IMR-90 (cell line): ENCODE results near the gene LNP1. TPM values are rescaled to one million over a fixed set of nuclear protein-coding genes. Genes with fewer than 3 reads are reported as not detected.

Source experiments
- ATAC-seq: fragments of 200-7000 bp; cut with Tn5 transposase; 2 replicates; pipeline ENCODE4 v1.9.1; 2020; ENCODE audit warnings: low read depth, mild to moderate bottlenecking, moderate library complexity
- BruUV-seq: library from RNA; stranded (reverse); fragments of 400-500 nt; replicated peaks from 2 replicates; lab custom pipeline; 2021; lab: Mats Ljungman, UMichigan
- CTCF ChIA-PET: fragments of 300-600 bp; formaldehyde crosslinking; extraction: SDS; loops from one replicate; lab custom pipeline; 2021; ENCODE audit warnings: antibody characterized with exemption; lab: Yijun Ruan, JAX
- POLR2A ChIA-PET: fragments of 300-600 bp; sonication (Branson Sonifier 250); formaldehyde crosslinking; loops from one replicate; lab custom pipeline; 2022; ENCODE audit warnings: antibody characterized with exemption; ENCODE audit not compliant: unreplicated experiment; lab: Charles Lee
- DNase-seq: peaks from one replicate; pipeline ENCODE4 v3.0.0; 2013
- H2AFZ ChIP-seq: replicated peaks from 2 replicates; pipeline ENCODE3; 2013; ENCODE audit warnings: low read length, mild to moderate bottlenecking; ENCODE audit not compliant: poor library complexity
- H2AK5ac ChIP-seq: 2 replicates; pipeline ENCODE4 v1.6.1; 2013; ENCODE audit warnings: low read depth, low read length, inconsistent platforms
- H2AK9ac ChIP-seq: replicated peaks from 2 replicates; pipeline ENCODE3; 2013; ENCODE audit warnings: mild to moderate bottlenecking, low read depth, low read length, moderate library complexity; ENCODE audit not compliant: poor library complexity
- H2BK120ac ChIP-seq: 2 replicates; pipeline ENCODE4 v1.6.1; 2013; ENCODE audit warnings: low read depth, low read length, inconsistent platforms
- H2BK15ac ChIP-seq: 3 replicates; pipeline ENCODE4 v1.6.1; 2013; ENCODE audit warnings: low read depth, low read length, inconsistent platforms
- H2BK20ac ChIP-seq: 2 replicates; pipeline ENCODE4 v1.6.1; 2013; ENCODE audit warnings: low read depth, mild to moderate bottlenecking, inconsistent platforms, low read length, moderate library complexity
- H2BK5ac ChIP-seq: 2 replicates; pipeline ENCODE4 v1.6.1; 2013; ENCODE audit warnings: mild to moderate bottlenecking, low read depth, low read length, inconsistent platforms; ENCODE audit not compliant: poor library complexity, severe bottlenecking
- H3K14ac ChIP-seq: replicated peaks from 2 replicates; pipeline ENCODE4 v1.6.1; 2013; ENCODE audit warnings: low read depth, low read length, inconsistent platforms
- H3K18ac ChIP-seq: 2 replicates; pipeline ENCODE4 v1.6.1; 2013; ENCODE audit warnings: low read depth, low read length, control low read depth
- H3K23ac ChIP-seq: 2 replicates; pipeline ENCODE4 v1.6.1; 2013; ENCODE audit warnings: low read depth, low read length, inconsistent platforms
- H3K27ac ChIP-seq: 2 replicates; pipeline ENCODE4 v1.5.1; 2013; ENCODE audit warnings: mild to moderate bottlenecking, control low read depth, low read length; ENCODE audit not compliant: insufficient read depth
- H3K27me3 ChIP-seq: 2 replicates; pipeline ENCODE4 v1.6.1; 2013; ENCODE audit warnings: low read length; ENCODE audit not compliant: control insufficient read depth, insufficient read depth
- H3K36me3 ChIP-seq: 2 replicates; pipeline ENCODE4 v1.6.1; 2013; ENCODE audit warnings: low read length, mixed read lengths; ENCODE audit not compliant: control insufficient read depth, insufficient read depth
- H3K4ac ChIP-seq: 2 replicates; pipeline ENCODE4 v1.6.1; 2013; ENCODE audit warnings: low read depth, low read length, inconsistent platforms
- H3K4me1 ChIP-seq: 2 replicates; pipeline ENCODE4 v1.6.1; 2013; ENCODE audit warnings: low read length, mixed read lengths; ENCODE audit not compliant: control insufficient read depth, insufficient read depth
- H3K4me2 ChIP-seq: 2 replicates; pipeline ENCODE4 v1.6.1; 2013; ENCODE audit warnings: low read depth, mild to moderate bottlenecking, control low read depth, low read length, moderate library complexity
- H3K4me3 ChIP-seq: 2 replicates; pipeline ENCODE4 v1.5.1; 2013; ENCODE audit warnings: low read depth, mild to moderate bottlenecking, control low read depth, low read length, moderate library complexity; ENCODE audit not compliant: insufficient read depth
- H3K56ac ChIP-seq: 2 replicates; pipeline ENCODE4 v1.6.1; 2013; ENCODE audit warnings: low read length, inconsistent platforms; ENCODE audit not compliant: insufficient read depth; ENCODE audit errors: extremely low read depth
- H3K79me1 ChIP-seq, 2 experiments: 2 replicates each; pipeline ENCODE4 v1.6.1; 2013; ENCODE audit warnings: low read length in 2 of 2, inconsistent platforms in 1 of 2, low read depth in 1 of 2
- H3K9ac ChIP-seq: 2 replicates; pipeline ENCODE4 v1.6.1; 2013; ENCODE audit warnings: low read depth, low read length, control low read depth
- H3K9me1 ChIP-seq: 2 replicates; pipeline ENCODE4 v1.6.1; 2013; ENCODE audit warnings: low read length, inconsistent platforms; ENCODE audit not compliant: insufficient read depth
- H3K9me3 ChIP-seq: 2 replicates; pipeline ENCODE4 v1.6.1; 2013; ENCODE audit warnings: low read length; ENCODE audit not compliant: control insufficient read depth, insufficient read depth
- H4K20me1 ChIP-seq: 2 replicates; pipeline ENCODE4 v1.6.1; 2013; ENCODE audit warnings: low read length, inconsistent platforms; ENCODE audit not compliant: insufficient read depth
- H4K5ac ChIP-seq: 2 replicates; pipeline ENCODE4 v1.6.1; 2013; ENCODE audit warnings: mild to moderate bottlenecking, low read depth, low read length, control low read depth
- H4K8ac ChIP-seq, 2 experiments: 2 replicates each; pipeline ENCODE4 v1.6.1; 2013; ENCODE audit warnings: low read depth in 2 of 2, low read length in 2 of 2, control low read depth in 1 of 2, inconsistent platforms in 1 of 2
- H4K91ac ChIP-seq: 2 replicates; pipeline ENCODE4 v1.6.1; 2013; ENCODE audit warnings: low read depth, low read length, inconsistent platforms; ENCODE audit not compliant: insufficient read depth
- BHLHE40 ChIP-seq: fragments of 150-350 bp; IDR thresholded peaks from 2 replicates; pipeline ENCODE4 v1.6.1; 2016; ENCODE audit warnings: mild to moderate bottlenecking, low read depth, low read length
- FOS ChIP-seq: fragments of 150-350 bp; IDR thresholded peaks from 2 replicates; pipeline ENCODE4 v1.6.1; 2016; ENCODE audit warnings: low read depth, low read length
- MAFK ChIP-seq: IDR thresholded peaks from 2 replicates; pipeline ENCODE4 v1.6.1; 2012; ENCODE audit warnings: low read depth, low read length, improper control_type of control experiment
- MAZ ChIP-seq: IDR thresholded peaks from 2 replicates; pipeline ENCODE4 v1.6.1; 2012; ENCODE audit warnings: low read depth, mild to moderate bottlenecking, low read length, improper control_type of control experiment, moderate library complexity, borderline replicate concordance
- MXI1 ChIP-seq: IDR thresholded peaks from 2 replicates; pipeline ENCODE4 v1.6.1; 2012; ENCODE audit warnings: low read depth, mild to moderate bottlenecking, low read length, moderate library complexity, borderline replicate concordance
- NFE2L2 ChIP-seq: fragments of 150-350 bp; IDR thresholded peaks from 2 replicates; pipeline ENCODE4 v1.6.1; 2016; ENCODE audit warnings: low read depth, mild to moderate bottlenecking, low read length
- POLR2A ChIP-seq: IDR thresholded peaks from 2 replicates; pipeline ENCODE4 v1.6.1; 2012; ENCODE audit warnings: mild to moderate bottlenecking, low read depth, low read length
- SMC3 ChIP-seq: fragments of 150-350 bp; IDR thresholded peaks from 2 replicates; pipeline ENCODE4 v1.6.1; 2016; ENCODE audit warnings: low read depth, mild to moderate bottlenecking, antibody characterized with exemption, low read length, moderate library complexity
- WGBS, 2 experiments: methylation state at CpG; one replicate each; pipeline versions ENCODE4 v1.1.5 to v1.1.7; 2013; ENCODE audit warnings: missing lambda C conversion rate in 2 of 2; ENCODE audit not compliant: insufficient read length in 1 of 2; ENCODE audit errors: extremely low coverage in 2 of 2; 5-methylcytosine and 5-hydroxymethylcytosine counted together
- dilution Hi-C: fragments of 300-500 bp; cut with HindIII; formaldehyde crosslinking; loops from one replicate; pipeline ENCODE4 v1.14.3; 2018; ENCODE audit warnings: low sequenced_read_pairs; ENCODE audit not compliant: unreplicated experiment
- in situ Hi-C: fragments of 300-500 bp; cut with MboI; formaldehyde crosslinking; loops from 3 replicates; pipeline ENCODE4 v1.14.3; 2019; ENCODE audit warnings: low sequenced_read_pairs, inconsistent platforms, mixed read lengths
- intact Hi-C: fragments of 100-400 bp; cut with micrococcal nuclease; formaldehyde crosslinking; loops from 2 replicates; pipeline ENCODE4 v1.10.0; 2022
- polyA plus RNA-seq, 3 experiments: library from polyadenylated mRNA; depleted of rRNA; stranded (reverse); fragments of >200 nt; gene quantifications; 2 replicates each; pipeline ENCODE4 v1.2.3, GENCODE V29; 2012; ENCODE audit warnings: low replicate concordance in 1 of 3
- total RNA-seq: library from RNA; depleted of rRNA; stranded (reverse); fragments of >200 nt; gene quantifications from 2 replicates; pipeline ENCODE4 v1.2.3, GENCODE V29; 2012
- TF ChIP-seq, protein P1 (sequence below): conservative IDR thresholded peaks from 2 replicates; pipeline ENCODE4 v1.5.1; 2012; ENCODE audit warnings: mild to moderate bottlenecking, low read depth, low read length, improper control_type of control experiment
- TF ChIP-seq, protein P2 (sequence below): fragments of 150-350 bp; IDR thresholded peaks from 2 replicates; pipeline ENCODE4 v1.6.1; 2017; ENCODE audit warnings: mild to moderate bottlenecking, antibody characterized with exemption, low read length, low read depth

The LNP1 gene
- total and polyA plus RNA-seq, 2 of the 4 experiments (the other 2 are of a cell fraction): 2.2 to 2.4 TPM

DNA sequence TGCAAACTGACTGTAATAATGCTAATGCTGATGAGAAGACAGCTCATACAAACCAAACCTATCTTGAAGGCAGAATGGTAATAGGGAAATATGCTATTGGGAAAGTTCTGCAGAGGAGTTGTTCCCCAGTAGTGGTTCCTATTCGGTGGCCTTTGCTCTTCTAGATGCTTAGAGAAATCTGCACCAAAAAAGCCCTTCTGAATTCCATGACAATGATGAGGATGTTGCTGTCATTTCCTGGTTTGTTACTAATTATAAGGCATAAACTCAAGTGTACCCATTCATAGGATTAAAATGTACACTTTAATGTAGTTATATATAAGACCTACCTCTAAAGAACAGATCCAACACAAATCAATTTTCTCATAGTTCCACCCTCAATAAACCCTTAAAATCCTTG, 30.6 kb upstream of the LNP1 start:
- Histone ChIP-seq H4K91ac (no peak overlapping the region), H3K18ac (no peak overlapping the region), H3K4me1 (0 out of 2 replicates have a peak, but pooled peaks cover 2% of the 10 kb centered on the region), H3K23ac (no peak overlapping the region), H3K27ac (no peak overlapping the region), H4K8ac (no peak overlapping the region), H3K4ac (no peak overlapping the region), H3K9ac (no peak overlapping the region), H3K4me3 (no peak overlapping the region), H2BK20ac (no peak overlapping the region), H3K9me1 (peaks cover 5% of the 10 kb centered on the region; the same call in 1 of the 2 replicates), H4K5ac (no peak overlapping the region), H3K56ac (no peak overlapping the region), H2BK120ac (no peak overlapping the region), H3K27me3 (no peaks in the 10 kb centered on the region), H2AK9ac (no peak overlapping the region), H3K14ac (no peak overlapping the region), H4K20me1 (peaks cover 4% of the 10 kb centered on the region; the same call in 1 of the 2 replicates), H3K4me2 (no peak overlapping the region), H2AK5ac (no peak overlapping the region), H2BK15ac (no peak overlapping the region), H3K9me3 (no peaks in the 10 kb centered on the region), H2BK5ac (peak overlapping the region; percentile 31), H2AFZ (no peak overlapping the region), H3K79me1 (peaks cover 8 to 28% of the 10 kb centered on the region in 2 experiments), H3K36me3 (peaks cover 29% of the 10 kb centered on the region)
- BruUV-seq: no TSS peak
- ChIA-PET POLR2A (no interaction called here), CTCF (no interaction called here)
- dilution Hi-C loops (no loop called here), in situ Hi-C loops (no loop called here), intact Hi-C loops (loop anchor here (2.0 kb wide), 1 partner anchor 14 kb away; no protein-coding TSS in a partner anchor)
- no CpG with 5 or more reads among the region's 1 CpG for WGBS, 2 experiments
- TF ChIP-seq NFE2L2 (no peak), FOS (no peak), POLR2A (no peak), MAFK (no peak), BHLHE40 (no peak), MAZ (no peak), SMC3 (no peak), MXI1 (no peak)
- TF ChIP-seq, protein P1, sequence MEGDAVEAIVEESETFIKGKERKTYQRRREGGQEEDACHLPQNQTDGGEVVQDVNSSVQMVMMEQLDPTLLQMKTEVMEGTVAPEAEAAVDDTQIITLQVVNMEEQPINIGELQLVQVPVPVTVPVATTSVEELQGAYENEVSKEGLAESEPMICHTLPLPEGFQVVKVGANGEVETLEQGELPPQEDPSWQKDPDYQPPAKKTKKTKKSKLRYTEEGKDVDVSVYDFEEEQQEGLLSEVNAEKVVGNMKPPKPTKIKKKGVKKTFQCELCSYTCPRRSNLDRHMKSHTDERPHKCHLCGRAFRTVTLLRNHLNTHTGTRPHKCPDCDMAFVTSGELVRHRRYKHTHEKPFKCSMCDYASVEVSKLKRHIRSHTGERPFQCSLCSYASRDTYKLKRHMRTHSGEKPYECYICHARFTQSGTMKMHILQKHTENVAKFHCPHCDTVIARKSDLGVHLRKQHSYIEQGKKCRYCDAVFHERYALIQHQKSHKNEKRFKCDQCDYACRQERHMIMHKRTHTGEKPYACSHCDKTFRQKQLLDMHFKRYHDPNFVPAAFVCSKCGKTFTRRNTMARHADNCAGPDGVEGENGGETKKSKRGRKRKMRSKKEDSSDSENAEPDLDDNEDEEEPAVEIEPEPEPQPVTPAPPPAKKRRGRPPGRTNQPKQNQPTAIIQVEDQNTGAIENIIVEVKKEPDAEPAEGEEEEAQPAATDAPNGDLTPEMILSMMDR: no peak
- TF ChIP-seq, protein P2, sequence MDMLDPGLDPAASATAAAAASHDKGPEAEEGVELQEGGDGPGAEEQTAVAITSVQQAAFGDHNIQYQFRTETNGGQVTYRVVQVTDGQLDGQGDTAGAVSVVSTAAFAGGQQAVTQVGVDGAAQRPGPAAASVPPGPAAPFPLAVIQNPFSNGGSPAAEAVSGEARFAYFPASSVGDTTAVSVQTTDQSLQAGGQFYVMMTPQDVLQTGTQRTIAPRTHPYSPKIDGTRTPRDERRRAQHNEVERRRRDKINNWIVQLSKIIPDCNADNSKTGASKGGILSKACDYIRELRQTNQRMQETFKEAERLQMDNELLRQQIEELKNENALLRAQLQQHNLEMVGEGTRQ: no peak
- DNase-seq (peak; percentile 38), ATAC-seq (no peak)
